IMR-90 (cell line): ENCODE measurements around the gene ZNF181.

Source experiments
- CEBPB ChIP-seq: IDR thresholded peaks from 2 replicates; pipeline ENCODE4 v1.6.1; 2012; ENCODE audit warnings: low read depth, low read length, improper control_type of control experiment
- FOS ChIP-seq: fragments of 150-350 bp; IDR thresholded peaks from 2 replicates; pipeline ENCODE4 v1.6.1; 2016; ENCODE audit warnings: low read depth, low read length
- MAFK ChIP-seq: IDR thresholded peaks from 2 replicates; pipeline ENCODE4 v1.6.1; 2012; ENCODE audit warnings: low read depth, low read length, improper control_type of control experiment
- NFE2L2 ChIP-seq: fragments of 150-350 bp; IDR thresholded peaks from 2 replicates; pipeline ENCODE4 v1.6.1; 2016; ENCODE audit warnings: low read depth, mild to moderate bottlenecking, low read length
- POLR2A ChIP-seq: IDR thresholded peaks from 2 replicates; pipeline ENCODE4 v1.6.1; 2012; ENCODE audit warnings: mild to moderate bottlenecking, low read depth, low read length
- SMC3 ChIP-seq: fragments of 150-350 bp; IDR thresholded peaks from 2 replicates; pipeline ENCODE4 v1.6.1; 2016; ENCODE audit warnings: low read depth, mild to moderate bottlenecking, antibody characterized with exemption, low read length, moderate library complexity
- TF ChIP-seq, protein P1 (sequence below): conservative IDR thresholded peaks from 2 replicates; pipeline ENCODE4 v1.5.1; 2012; ENCODE audit warnings: mild to moderate bottlenecking, low read depth, low read length, improper control_type of control experiment
- TF ChIP-seq, protein P2 (sequence below): fragments of 150-350 bp; IDR thresholded peaks from 2 replicates; pipeline ENCODE4 v1.6.1; 2017; ENCODE audit warnings: mild to moderate bottlenecking, antibody characterized with exemption, low read length, low read depth

DNA sequence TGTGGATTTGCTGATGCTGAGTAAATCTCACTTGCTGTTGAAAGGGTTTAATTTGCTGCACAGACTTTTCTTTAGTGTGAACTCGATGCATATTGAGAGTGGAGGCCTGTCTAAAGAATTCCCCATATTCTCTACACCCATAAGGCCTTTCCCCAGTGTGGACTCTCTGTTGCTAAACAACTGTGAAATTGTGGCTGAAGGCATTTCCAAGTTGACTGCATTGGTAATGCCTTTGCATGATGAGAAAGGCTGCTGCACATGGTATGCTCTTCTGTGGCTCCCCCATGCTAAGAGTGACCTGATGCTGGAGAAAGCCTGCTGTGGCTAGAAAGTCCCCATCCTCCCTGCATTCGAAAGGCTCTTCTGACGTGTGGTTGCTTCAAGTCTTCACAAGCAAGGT lies 45.6 kb downstream of the ZNF181 start:
- TF ChIP-seq, protein P1, sequence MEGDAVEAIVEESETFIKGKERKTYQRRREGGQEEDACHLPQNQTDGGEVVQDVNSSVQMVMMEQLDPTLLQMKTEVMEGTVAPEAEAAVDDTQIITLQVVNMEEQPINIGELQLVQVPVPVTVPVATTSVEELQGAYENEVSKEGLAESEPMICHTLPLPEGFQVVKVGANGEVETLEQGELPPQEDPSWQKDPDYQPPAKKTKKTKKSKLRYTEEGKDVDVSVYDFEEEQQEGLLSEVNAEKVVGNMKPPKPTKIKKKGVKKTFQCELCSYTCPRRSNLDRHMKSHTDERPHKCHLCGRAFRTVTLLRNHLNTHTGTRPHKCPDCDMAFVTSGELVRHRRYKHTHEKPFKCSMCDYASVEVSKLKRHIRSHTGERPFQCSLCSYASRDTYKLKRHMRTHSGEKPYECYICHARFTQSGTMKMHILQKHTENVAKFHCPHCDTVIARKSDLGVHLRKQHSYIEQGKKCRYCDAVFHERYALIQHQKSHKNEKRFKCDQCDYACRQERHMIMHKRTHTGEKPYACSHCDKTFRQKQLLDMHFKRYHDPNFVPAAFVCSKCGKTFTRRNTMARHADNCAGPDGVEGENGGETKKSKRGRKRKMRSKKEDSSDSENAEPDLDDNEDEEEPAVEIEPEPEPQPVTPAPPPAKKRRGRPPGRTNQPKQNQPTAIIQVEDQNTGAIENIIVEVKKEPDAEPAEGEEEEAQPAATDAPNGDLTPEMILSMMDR = no peak
- TF ChIP-seq FOS (no peak), SMC3 (no peak), MAFK (no peak), NFE2L2 (no peak), POLR2A (no peak), CEBPB (no peak)
- TF ChIP-seq, protein P2, sequence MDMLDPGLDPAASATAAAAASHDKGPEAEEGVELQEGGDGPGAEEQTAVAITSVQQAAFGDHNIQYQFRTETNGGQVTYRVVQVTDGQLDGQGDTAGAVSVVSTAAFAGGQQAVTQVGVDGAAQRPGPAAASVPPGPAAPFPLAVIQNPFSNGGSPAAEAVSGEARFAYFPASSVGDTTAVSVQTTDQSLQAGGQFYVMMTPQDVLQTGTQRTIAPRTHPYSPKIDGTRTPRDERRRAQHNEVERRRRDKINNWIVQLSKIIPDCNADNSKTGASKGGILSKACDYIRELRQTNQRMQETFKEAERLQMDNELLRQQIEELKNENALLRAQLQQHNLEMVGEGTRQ = no peak
